Measurements from ENCODE around the gene APOB.

- no peak for TF ChIP-seq POLR2A (IDR thresholded peaks at IDR 0.05)
- TF ChIP-seq, protein P1, sequence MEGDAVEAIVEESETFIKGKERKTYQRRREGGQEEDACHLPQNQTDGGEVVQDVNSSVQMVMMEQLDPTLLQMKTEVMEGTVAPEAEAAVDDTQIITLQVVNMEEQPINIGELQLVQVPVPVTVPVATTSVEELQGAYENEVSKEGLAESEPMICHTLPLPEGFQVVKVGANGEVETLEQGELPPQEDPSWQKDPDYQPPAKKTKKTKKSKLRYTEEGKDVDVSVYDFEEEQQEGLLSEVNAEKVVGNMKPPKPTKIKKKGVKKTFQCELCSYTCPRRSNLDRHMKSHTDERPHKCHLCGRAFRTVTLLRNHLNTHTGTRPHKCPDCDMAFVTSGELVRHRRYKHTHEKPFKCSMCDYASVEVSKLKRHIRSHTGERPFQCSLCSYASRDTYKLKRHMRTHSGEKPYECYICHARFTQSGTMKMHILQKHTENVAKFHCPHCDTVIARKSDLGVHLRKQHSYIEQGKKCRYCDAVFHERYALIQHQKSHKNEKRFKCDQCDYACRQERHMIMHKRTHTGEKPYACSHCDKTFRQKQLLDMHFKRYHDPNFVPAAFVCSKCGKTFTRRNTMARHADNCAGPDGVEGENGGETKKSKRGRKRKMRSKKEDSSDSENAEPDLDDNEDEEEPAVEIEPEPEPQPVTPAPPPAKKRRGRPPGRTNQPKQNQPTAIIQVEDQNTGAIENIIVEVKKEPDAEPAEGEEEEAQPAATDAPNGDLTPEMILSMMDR (IDR thresholded peaks at IDR 0.05) = no peak
Observed at GRCh38 chr2:20986024-20986939, 57.6 kb downstream of the APOB start.

All from Peyer's patch (tissue), 4 donors.